Measurements from ENCODE around the gene HLA-E. TPM values are rescaled to one million over a fixed set of nuclear protein-coding genes. Genes with fewer than 3 reads are reported as not detected.
"Not testable (repeated sequence)": the region's sequence is repeated elsewhere in the genome, so short reads cannot be mapped to it uniquely, and the experiment has no call there.

HLA-E gene
- total and polyA plus RNA-seq, 8 donors = 184 to 636 (median 198) TPM

DNA sequence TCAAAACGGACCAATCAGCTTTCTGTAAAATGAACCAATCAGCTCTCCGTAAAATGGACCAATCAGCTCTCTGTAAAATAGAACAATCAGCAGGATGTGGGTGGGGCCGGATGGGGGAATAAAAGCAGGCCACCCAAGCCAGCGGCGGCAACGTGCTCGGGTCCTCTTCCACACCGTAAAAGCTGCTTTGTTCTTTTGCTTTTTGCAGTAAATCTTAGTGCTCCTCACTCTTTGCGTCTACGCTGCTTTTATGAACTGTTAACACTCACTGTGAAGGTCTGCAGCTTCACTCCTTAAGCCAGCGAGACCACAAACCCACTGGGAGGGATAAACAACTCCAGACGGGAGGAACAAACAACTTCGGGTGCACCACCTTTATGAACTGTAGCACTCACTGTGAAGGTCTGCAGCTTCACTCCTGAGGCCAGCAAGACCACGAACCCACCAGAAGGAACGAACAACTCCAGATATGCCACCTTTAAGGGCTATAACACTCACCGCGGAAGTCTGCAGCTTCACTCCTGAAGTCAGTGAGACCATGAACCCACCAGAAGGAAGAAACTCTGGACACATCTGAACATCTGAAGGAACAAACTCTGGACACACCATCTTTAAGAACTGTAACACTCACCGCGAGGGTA lies 29.3 kb downstream of the HLA-E start:
- H3K27me3 ChIP-seq; intact Hi-C loops (cut with DNase I); H3K36me3 ChIP-seq; H3K4me3 ChIP-seq; ATAC-seq; H3K9me3 ChIP-seq; DNase-seq: not testable (repeated sequence)
- Histone ChIP-seq H3K27ac (peak overlapping the region in 1 of 2 donors; percentile 33), H3K4me1 (peaks cover 0 to 33% of the 10 kb centered on the region in 2 donors)

DNA sequence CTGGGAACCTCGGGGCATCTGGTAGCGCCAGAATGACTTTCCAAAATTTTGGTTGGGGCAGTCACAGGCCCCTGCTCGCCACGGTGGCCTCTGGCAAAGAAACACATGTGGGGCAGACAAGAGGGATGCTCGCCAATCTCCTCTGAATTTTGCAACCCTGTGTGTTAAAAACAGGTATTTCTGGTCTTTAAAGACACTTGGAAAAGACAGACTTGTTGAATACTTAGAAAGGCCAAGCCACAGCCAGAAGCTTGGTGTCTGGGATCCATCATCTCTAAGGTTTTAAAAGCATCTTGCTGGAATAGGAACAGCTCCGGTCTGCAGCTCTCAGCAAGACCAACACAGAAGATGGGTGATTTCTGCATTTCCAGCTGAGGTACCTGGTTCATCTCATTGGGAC lies 31.2 kb downstream of the HLA-E start:
- H3K9me3 ChIP-seq = peaks cover 0 to 7% of the 10 kb centered on the region in 2 donors
- peaks cover 0 to 21% of the 10 kb centered on the region in 2 donors for H3K4me1 ChIP-seq
- no peaks in the 10 kb centered on the region for H3K36me3 ChIP-seq
- peak overlapping the region; percentile 59 to 68 for H3K27ac ChIP-seq
- no peak for ATAC-seq
- no peak overlapping the region for H3K4me3 ChIP-seq
- H3K27me3 ChIP-seq = no peaks in the 10 kb centered on the region
- TF ChIP-seq, protein P1, sequence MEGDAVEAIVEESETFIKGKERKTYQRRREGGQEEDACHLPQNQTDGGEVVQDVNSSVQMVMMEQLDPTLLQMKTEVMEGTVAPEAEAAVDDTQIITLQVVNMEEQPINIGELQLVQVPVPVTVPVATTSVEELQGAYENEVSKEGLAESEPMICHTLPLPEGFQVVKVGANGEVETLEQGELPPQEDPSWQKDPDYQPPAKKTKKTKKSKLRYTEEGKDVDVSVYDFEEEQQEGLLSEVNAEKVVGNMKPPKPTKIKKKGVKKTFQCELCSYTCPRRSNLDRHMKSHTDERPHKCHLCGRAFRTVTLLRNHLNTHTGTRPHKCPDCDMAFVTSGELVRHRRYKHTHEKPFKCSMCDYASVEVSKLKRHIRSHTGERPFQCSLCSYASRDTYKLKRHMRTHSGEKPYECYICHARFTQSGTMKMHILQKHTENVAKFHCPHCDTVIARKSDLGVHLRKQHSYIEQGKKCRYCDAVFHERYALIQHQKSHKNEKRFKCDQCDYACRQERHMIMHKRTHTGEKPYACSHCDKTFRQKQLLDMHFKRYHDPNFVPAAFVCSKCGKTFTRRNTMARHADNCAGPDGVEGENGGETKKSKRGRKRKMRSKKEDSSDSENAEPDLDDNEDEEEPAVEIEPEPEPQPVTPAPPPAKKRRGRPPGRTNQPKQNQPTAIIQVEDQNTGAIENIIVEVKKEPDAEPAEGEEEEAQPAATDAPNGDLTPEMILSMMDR (IDR thresholded peaks at IDR 0.05) = no peak
- DNase-seq = no peak
- intact Hi-C loops (cut with DNase I) = no loop called here

DNA sequence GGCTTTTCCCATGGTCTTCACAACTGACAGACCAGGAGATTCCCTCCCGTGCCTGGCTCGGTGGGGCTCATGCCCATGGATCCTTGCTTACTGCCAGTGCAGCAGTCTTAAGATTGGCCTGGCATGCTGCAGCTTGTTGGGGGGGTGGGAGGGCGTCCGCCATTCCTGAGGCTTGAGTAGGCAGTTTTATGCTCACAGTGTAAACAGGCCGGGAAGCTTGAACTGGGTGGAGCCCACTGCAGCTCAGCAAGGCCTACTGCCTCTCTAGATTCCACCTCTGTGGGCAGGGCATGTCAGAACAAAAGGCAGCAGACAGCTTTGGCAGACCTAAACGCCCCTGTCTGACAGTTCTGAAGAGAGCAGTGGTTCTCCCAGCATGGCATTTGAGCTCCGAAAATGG lies 31.8 kb downstream of the HLA-E start:
- not testable (repeated sequence) for H3K4me3 ChIP-seq
- peak in 1 of 4 donors; percentile 63 for DNase-seq

DNA sequence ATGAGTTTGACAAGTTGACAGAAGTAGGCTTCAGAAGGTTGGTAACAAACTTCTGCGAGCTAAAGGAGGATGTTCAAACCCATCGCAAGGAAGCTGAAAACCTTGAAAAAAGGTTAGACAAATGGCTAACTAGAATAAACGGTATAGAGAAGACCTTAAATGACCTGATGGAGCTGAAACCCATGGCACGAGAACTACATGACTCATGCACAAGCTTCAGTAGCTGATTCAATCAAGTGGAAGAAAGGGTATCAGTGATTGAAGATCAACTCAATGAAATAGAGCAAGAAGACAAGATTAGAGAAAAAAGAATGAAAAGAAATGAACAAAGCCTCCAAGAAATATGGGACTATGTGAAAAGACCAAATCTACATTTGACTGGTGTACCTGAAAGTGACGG lies 32.6 kb downstream of the HLA-E start:
- H3K9me3 ChIP-seq; H3K36me3 ChIP-seq; H3K4me3 ChIP-seq; intact Hi-C loops (cut with DNase I); ATAC-seq; DNase-seq; H3K27me3 ChIP-seq: not testable (repeated sequence)
- H3K4me1 ChIP-seq = peaks cover 0 to 16% of the 10 kb centered on the region in 2 donors
- peak overlapping the region in 1 of 2 donors; percentile 68 for H3K27ac ChIP-seq

More for the DNA sequence above, 31.8 kb downstream of the HLA-E start:
- H3K27me3 ChIP-seq; intact Hi-C loops (cut with DNase I); H3K36me3 ChIP-seq; H3K9me3 ChIP-seq: not testable (repeated sequence)
- ATAC-seq = peak; percentile 66
- H3K4me1 ChIP-seq = peaks cover 0 to 21% of the 10 kb centered on the region in 2 donors
- peak overlapping the region; percentile 62 to 68 for H3K27ac ChIP-seq

DNA sequence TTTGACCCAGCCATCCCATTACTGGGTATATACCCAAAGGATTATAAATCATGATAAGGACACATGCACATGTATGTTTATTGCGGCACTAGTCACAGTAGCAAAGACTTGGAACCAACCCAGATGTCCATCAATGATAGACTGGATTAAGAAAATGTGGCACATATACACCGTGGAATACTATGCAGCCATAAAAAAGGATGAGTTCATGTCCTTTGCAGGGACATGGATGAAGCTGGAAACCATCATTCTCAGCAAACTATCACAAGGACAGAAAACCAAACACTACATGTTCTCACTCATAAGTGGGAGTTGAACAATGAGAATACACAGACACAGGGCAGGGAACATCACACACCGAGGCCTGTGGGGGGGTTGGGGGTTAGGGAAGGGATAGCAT lies 37.1 kb downstream of the HLA-E start:
- H3K36me3 ChIP-seq; H3K4me3 ChIP-seq; DNase-seq; H3K27me3 ChIP-seq; ATAC-seq; H3K27ac ChIP-seq; H3K9me3 ChIP-seq; intact Hi-C loops (cut with DNase I): not testable (repeated sequence)
- peaks cover 0 to 35% of the 10 kb centered on the region in 2 donors for H3K4me1 ChIP-seq

DNA sequence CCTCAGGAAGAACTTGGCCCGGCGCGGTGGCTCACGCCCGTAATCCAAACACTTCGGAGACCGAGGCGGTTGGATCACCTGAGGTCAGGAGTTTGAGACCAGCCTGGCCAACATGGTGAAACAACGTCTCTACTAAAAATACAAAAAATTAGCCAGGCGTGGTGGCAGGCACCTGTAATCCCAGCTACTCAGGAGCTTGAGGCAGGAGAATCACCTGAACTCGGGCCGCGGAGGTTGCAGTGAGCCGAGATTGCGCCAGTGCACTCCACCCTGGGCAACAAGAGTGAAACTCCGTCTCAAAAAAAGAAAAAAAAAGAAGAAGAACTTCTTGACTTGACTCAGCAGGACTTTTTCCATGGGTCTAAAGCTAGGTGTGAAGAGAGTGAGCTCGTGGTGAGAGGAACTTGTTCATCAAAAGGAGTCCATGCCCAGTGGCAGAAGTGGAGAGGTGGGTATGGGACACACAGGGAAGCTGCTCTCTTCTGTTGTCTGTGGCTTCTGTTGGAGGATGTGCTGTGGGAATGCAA lies 40.1 kb downstream of the HLA-E start:
- H3K27ac ChIP-seq = peak overlapping the region in 1 of 2 donors; percentile 76
- H3K36me3 ChIP-seq; ATAC-seq; intact Hi-C loops (cut with DNase I); H3K27me3 ChIP-seq; H3K9me3 ChIP-seq; DNase-seq; H3K4me3 ChIP-seq: not testable (repeated sequence)
- peaks cover 0 to 53% of the 10 kb centered on the region in 2 donors for H3K4me1 ChIP-seq

DNA sequence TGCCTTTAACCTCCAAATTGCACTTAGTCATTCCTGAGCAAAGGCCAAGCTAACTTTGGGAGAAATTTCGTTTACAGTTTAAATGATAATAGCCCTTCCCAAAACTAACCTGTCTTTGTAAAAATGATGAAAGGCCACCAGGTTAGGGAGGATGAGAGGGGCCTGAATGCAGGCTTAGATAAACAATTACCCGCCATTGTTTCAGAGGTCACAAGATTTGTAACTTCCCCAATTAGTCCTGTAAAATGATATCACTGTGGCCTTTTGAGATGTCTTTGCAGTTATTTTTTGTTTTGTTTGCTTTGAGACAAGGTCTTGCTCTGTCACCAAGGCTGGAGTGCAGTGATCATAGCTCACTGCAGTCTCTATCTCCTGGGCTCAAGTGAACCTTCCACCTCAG lies 40.7 kb downstream of the HLA-E start:
- intact Hi-C loops (cut with DNase I) = loop anchor here in 1 of 2 donors (5.0 kb wide), 1 partner anchor 38 kb away; no protein-coding TSS in a partner anchor
- no peak for ATAC-seq
- no peaks in the 10 kb centered on the region for H3K9me3 ChIP-seq
- H3K27ac ChIP-seq = peak overlapping the region in 1 of 2 donors; percentile 76
- no peak for DNase-seq
- H3K4me3 ChIP-seq = no peak overlapping the region
- TF ChIP-seq, protein P1 (IDR thresholded peaks at IDR 0.05) = no peak
- H3K4me1 ChIP-seq = peaks cover 0 to 53% of the 10 kb centered on the region in 2 donors
- H3K36me3 ChIP-seq = no peaks in the 10 kb centered on the region
- H3K27me3 ChIP-seq = no peaks in the 10 kb centered on the region

Data from left lung (tissue), 10 donors.